Naive B cell (primary cell): ENCODE measurements around the gene PAIP2B. TPM values are rescaled to one million over a fixed set of nuclear protein-coding genes. Genes with fewer than 3 reads are reported as not detected.
A peak's percentile ranks its signal among the peaks of the same experiment; 100 is the strongest.

Source experiments
- ATAC-seq, 2 donors: fragments of 150-1000 bp; cut with Tn5 transposase; 2 replicates each; pipeline ENCODE4 v1.10.0; 2021; ENCODE audit warnings: low read depth in 2 of 2, mild to moderate bottlenecking in 2 of 2, moderate library complexity in 2 of 2
- DNase-seq: peaks from one replicate; pipeline ENCODE4 v3.0.0; 2022
- H3K27ac Mint-ChIP-seq, 6 donors: one replicate each; pipeline ENCODE4 v1.8.0; 2020 to 2022; ENCODE audit warnings: mild to moderate bottlenecking in 6 of 6, mixed read lengths in 6 of 6, moderate library complexity in 5 of 6, inconsistent platforms in 2 of 6
- H3K27me3 Mint-ChIP-seq, 3 donors: one replicate each; pipeline ENCODE4 v1.8.0; 2021 to 2022; ENCODE audit warnings: mixed read lengths in 3 of 3, mild to moderate bottlenecking in 1 of 3
- H3K36me3 Mint-ChIP-seq, 2 donors: one replicate each; pipeline ENCODE4 v1.8.0; 2020 to 2022; ENCODE audit warnings: mixed read lengths in 2 of 2, inconsistent platforms in 1 of 2, mild to moderate bottlenecking in 1 of 2
- H3K4me1 Mint-ChIP-seq, 3 donors: one replicate each; pipeline ENCODE4 v1.8.0; 2020 to 2022; ENCODE audit warnings: mixed read lengths in 3 of 3, inconsistent platforms in 1 of 3, mild to moderate bottlenecking in 1 of 3, moderate library complexity in 1 of 3
- H3K4me3 Mint-ChIP-seq, 8 donors: one replicate each; pipeline ENCODE4 v1.8.0; 2020 to 2022; ENCODE audit warnings: mild to moderate bottlenecking in 8 of 8, mixed read lengths in 8 of 8, moderate library complexity in 8 of 8, inconsistent platforms in 2 of 8
- H3K9me3 Mint-ChIP-seq, 7 donors: one replicate each; pipeline ENCODE4 v1.8.0; 2020 to 2022; ENCODE audit warnings: mixed read lengths in 7 of 7, mild to moderate bottlenecking in 5 of 7, inconsistent platforms in 2 of 7, moderate library complexity in 1 of 7
- polyA plus RNA-seq, 6 donors: library from polyadenylated mRNA; unstranded; fragments of 300-500 nt; fragmentation: Illumina TruSeq; gene quantifications; one replicate each; pipeline ENCODE4 v1.2.3, GENCODE V29; 2021; ENCODE audit warnings: low read depth in 6 of 6

Gene PAIP2B
- 1 to 10 TPM; 3.5 to 7.3 (median 5.1) TPM for polyA plus RNA-seq

- H3K9me3 Mint-ChIP-seq: peaks cover 0 to 2% (median 0%) of the 10 kb centered on the region in 7 donors
- peaks cover 11 to 40% (median 27%) of the 10 kb centered on the region in 3 donors for H3K4me1 Mint-ChIP-seq
- peak; percentile 98 for DNase-seq
- peak within 1 kb of the TSS; percentile 84 to 98 (median 96) for H3K27ac Mint-ChIP-seq
- peaks cover 0 to 9% (median 6%) of the 10 kb centered on the region in 3 donors for H3K27me3 Mint-ChIP-seq
- ATAC-seq: peak; percentile 84
- peak within 1 kb of the TSS; percentile 86 to 99 (median 96) for H3K4me3 Mint-ChIP-seq
- H3K36me3 Mint-ChIP-seq: no peaks in the 10 kb centered on the region
These were observed at the start of gene PAIP2B for GRCh38 chr2:71226965-71227560. Gene PAIP2B, minus strand, starts transcription at chr2:71227103. Its CDS starts 24,514 bp downstream, at chr2:71202589.

GRCh38 chr2:71275939-71276310, 49.0 kb upstream of the PAIP2B start:
- H3K9me3 Mint-ChIP-seq: peaks cover 0 to 6% (median 0%) of the 10 kb centered on the region in 7 donors
- H3K27ac Mint-ChIP-seq: peak overlapping the region in 3 of 6 donors; percentile 34 to 78 (median 58)
- H3K4me1 Mint-ChIP-seq: peaks cover 13 to 20% (median 19%) of the 10 kb centered on the region in 3 donors
- no peaks in the 10 kb centered on the region for H3K36me3 Mint-ChIP-seq
- H3K4me3 Mint-ChIP-seq: peak overlapping the region; percentile 82 to 95 (median 89)
- DNase-seq (no peak), ATAC-seq (peak in 1 of 2 donors; percentile 1)
- peaks cover 42 to 71% (median 64%) of the 10 kb centered on the region in 3 donors for H3K27me3 Mint-ChIP-seq

DNA sequence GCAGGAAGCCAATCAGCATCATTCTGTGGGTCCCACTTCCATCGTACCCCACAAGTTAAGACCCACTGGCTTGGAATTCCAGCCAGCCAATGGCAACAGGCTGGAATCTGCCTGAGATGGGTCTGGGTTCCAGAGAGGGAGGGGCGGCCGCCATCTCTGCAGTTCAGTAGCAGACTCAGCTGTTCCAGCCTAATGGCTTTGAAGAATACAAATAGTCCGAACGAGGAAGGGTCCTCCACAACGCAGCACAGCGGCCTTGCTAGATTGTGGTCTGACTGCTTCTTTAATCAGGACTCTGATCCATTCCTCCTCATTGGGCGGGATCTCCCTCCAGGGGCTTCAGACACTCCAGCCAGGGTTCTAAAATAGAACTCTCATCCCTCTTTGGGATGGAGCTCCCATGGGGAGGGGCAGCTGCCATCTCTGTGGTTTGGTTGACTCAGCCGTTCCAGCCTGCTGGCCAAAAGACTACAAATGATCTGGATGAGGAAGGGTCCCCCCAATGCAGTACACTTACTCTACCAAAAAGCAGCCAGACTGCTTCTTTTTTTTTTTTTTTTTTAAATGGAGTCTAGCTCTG, 42.7 kb upstream of the PAIP2B start:
- Mint-ChIP-seq H3K27me3 (peaks cover 42 to 66% (median 50%) of the 10 kb centered on the region in 3 donors), H3K36me3 (no peaks in the 10 kb centered on the region)

DNA sequence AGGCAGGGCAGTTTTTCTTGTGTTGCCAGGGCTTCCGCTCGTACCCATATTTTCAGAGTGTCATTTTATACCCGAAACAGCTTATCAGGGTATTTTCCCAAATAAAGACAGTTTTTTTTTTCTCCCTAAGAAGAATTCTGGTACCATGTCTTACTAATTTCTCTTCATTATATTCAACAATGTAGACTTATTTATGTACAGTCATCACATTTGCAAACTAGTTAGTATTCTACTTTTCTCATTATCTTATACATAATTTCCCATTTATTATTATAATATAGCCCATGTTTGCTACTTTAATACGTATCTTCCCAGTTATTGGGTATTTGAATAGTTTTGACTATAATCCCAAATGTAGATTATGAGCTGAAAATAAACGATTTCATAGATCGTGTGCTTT, 36.5 kb upstream of the PAIP2B start:
- ATAC-seq: no peak
- Mint-ChIP-seq H3K27me3 (peaks cover 9 to 22% (median 10%) of the 10 kb centered on the region in 3 donors), H3K36me3 (no peaks in the 10 kb centered on the region), H3K4me1 (no peaks in the 10 kb centered on the region), H3K9me3 (peaks cover 0 to 3% (median 0%) of the 10 kb centered on the region in 7 donors), H3K27ac (peak overlapping the region in 1 of 6 donors; percentile 2), H3K4me3 (no peak overlapping the region)
- DNase-seq: no peak

More for the DNA sequence above, 42.7 kb upstream of the PAIP2B start:
- ATAC-seq: no peak
- Mint-ChIP-seq H3K4me3 (no peak overlapping the region), H3K27ac (no peak overlapping the region), H3K4me1 (no peaks in the 10 kb centered on the region), H3K9me3 (peaks cover 0 to 3% (median 0%) of the 10 kb centered on the region in 7 donors)
- no peak for DNase-seq

DNA sequence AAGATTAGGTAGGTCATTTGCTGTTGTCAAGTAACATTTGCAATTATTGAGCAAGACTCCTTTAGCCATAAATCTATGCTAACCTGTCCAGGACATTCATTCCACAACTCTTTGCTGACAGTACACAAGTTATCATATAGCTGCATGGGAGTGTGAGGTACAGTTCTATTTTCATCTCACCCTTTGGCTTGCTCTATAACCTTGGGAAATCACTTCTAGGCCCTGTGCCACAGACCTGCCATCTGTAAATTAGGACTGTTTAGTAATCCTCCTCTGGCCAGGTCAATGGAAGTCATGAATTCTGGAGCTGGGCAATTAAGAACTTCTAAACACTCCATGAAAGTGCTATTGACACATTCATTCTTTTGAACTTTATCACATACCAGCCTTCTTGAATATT, 34.6 kb upstream of the PAIP2B start:
- no peak overlapping the region for H3K4me3 Mint-ChIP-seq
- ATAC-seq (no peak), DNase-seq (no peak)
- H3K4me1 Mint-ChIP-seq: no peaks in the 10 kb centered on the region
- peaks cover 17 to 25% (median 21%) of the 10 kb centered on the region in 3 donors for H3K27me3 Mint-ChIP-seq
- H3K36me3 Mint-ChIP-seq: no peaks in the 10 kb centered on the region
- no peak overlapping the region for H3K27ac Mint-ChIP-seq
- H3K9me3 Mint-ChIP-seq: peaks cover 0 to 3% (median 0%) of the 10 kb centered on the region in 7 donors

- no peak for ATAC-seq
- H3K9me3 Mint-ChIP-seq: peaks cover 0 to 8% (median 3%) of the 10 kb centered on the region in 7 donors
- peaks cover 4 to 5% of the 10 kb centered on the region in 2 donors for H3K36me3 Mint-ChIP-seq
These were observed 29.5 kb upstream of the PAIP2B start for GRCh38 chr2:71256421-71256820.

DNA sequence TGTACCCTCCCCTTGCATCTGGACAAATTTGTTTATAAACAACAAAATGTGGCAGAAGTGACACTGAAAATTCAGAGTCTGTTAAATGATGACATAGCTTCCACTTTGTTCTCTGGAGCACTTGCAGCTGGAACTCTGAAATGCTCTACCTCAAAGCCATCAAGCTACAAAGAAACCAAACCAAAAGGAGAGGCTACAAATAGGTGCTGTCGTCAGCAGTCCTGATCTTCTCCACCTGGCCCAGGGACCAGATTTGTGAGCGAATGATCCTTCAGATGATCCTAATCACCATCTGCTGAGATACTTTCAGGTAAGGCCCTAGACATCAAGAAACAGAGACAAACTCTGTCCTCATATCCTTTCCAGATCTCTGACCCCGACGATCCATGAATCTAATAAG, 27.9 kb upstream of the PAIP2B start:
- no peak overlapping the region for H3K27ac Mint-ChIP-seq
- no peak for DNase-seq
- H3K4me3 Mint-ChIP-seq: no peak overlapping the region
- peaks cover 5 to 15% of the 10 kb centered on the region in 2 donors for H3K36me3 Mint-ChIP-seq
- H3K9me3 Mint-ChIP-seq: peaks cover 0 to 14% (median 4%) of the 10 kb centered on the region in 7 donors
- peaks cover 34 to 62% (median 48%) of the 10 kb centered on the region in 3 donors for H3K27me3 Mint-ChIP-seq
- ATAC-seq: no peak
- peaks cover 0 to 11% (median 3%) of the 10 kb centered on the region in 3 donors for H3K4me1 Mint-ChIP-seq

More at GRCh38 chr2:71256421-71256820, 29.5 kb upstream of the PAIP2B start:
- Mint-ChIP-seq H3K27me3 (peaks cover 25 to 53% (median 45%) of the 10 kb centered on the region in 3 donors), H3K27ac (peak overlapping the region in 2 of 6 donors; percentile 0 to 58), H3K4me1 (peaks cover 0 to 2% (median 2%) of the 10 kb centered on the region in 3 donors), H3K4me3 (no peak overlapping the region)
- DNase-seq: no peak

- H3K36me3 Mint-ChIP-seq: peaks cover 5 to 16% of the 10 kb centered on the region in 2 donors
- ATAC-seq (no peak), DNase-seq (no peak)
- peaks cover 0 to 11% (median 3%) of the 10 kb centered on the region in 3 donors for H3K4me1 Mint-ChIP-seq
- peaks cover 2 to 16% (median 6%) of the 10 kb centered on the region in 7 donors for H3K9me3 Mint-ChIP-seq
- peaks cover 40 to 56% (median 46%) of the 10 kb centered on the region in 3 donors for H3K27me3 Mint-ChIP-seq
- no peak overlapping the region for H3K27ac Mint-ChIP-seq
- no peak overlapping the region for H3K4me3 Mint-ChIP-seq
These were observed 27.2 kb upstream of the PAIP2B start for GRCh38 chr2:71254078-71254477.

DNA sequence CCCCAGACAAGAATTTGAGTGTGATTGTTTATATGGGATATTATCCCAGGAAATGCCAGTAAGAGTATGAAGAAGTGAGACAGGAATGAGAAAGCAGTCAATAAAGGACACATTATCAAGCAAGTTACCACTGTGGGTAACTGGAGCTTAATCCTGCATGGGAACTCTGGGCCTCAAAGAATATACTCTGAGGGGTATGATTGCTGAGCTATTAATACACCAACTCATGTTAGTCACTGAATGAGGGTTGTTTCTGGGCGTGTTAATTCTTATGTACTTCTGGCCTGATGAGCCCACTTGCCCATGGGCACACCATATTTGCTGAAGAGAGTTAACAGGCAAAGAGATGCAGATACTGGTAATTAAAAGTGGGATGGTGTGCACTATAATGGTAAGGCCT, 26.6 kb upstream of the PAIP2B start:
- peaks cover 5 to 16% of the 10 kb centered on the region in 2 donors for H3K36me3 Mint-ChIP-seq
- H3K4me3 Mint-ChIP-seq: no peak overlapping the region
- H3K27ac Mint-ChIP-seq: no peak overlapping the region
- H3K9me3 Mint-ChIP-seq: peaks cover 2 to 16% (median 6%) of the 10 kb centered on the region in 7 donors
- ATAC-seq: no peak
- DNase-seq: no peak
- peaks cover 0 to 11% (median 3%) of the 10 kb centered on the region in 3 donors for H3K4me1 Mint-ChIP-seq
- peaks cover 41 to 54% (median 44%) of the 10 kb centered on the region in 3 donors for H3K27me3 Mint-ChIP-seq

DNA sequence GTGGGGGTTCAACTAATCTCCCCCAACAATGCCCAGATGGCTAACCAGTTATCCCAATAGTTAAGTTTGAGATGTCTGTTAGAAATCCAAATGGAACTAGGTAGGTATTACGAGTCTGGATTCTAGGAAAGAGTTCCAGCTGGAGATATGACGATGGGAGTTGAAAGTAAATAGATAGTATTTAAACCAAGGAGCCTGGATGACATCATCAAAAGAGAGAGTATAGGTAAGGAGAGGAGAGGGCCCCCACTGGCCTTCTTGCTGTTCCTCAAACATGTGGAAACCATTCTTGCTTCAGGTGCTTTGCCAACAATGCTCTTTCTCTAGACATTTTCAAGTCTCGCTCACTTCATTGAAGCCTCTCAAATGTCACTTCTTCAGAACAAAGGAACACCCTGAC, 26.0 kb upstream of the PAIP2B start:
- no peak overlapping the region for H3K4me3 Mint-ChIP-seq
- no peak overlapping the region for H3K27ac Mint-ChIP-seq
- H3K36me3 Mint-ChIP-seq: peaks cover 5 to 16% of the 10 kb centered on the region in 2 donors
- ATAC-seq (no peak), DNase-seq (no peak)
- peaks cover 3 to 11% (median 5%) of the 10 kb centered on the region in 3 donors for H3K4me1 Mint-ChIP-seq
- peaks cover 2 to 16% (median 6%) of the 10 kb centered on the region in 7 donors for H3K9me3 Mint-ChIP-seq
- peaks cover 38 to 47% (median 44%) of the 10 kb centered on the region in 3 donors for H3K27me3 Mint-ChIP-seq

- no peak for DNase-seq
- H3K27me3 Mint-ChIP-seq: peaks cover 30 to 45% (median 32%) of the 10 kb centered on the region in 3 donors
- H3K4me1 Mint-ChIP-seq: peaks cover 3 to 20% (median 10%) of the 10 kb centered on the region in 3 donors
- H3K4me3 Mint-ChIP-seq: no peak overlapping the region
- ATAC-seq: no peak
- H3K9me3 Mint-ChIP-seq: peaks cover 3 to 16% (median 8%) of the 10 kb centered on the region in 7 donors
- no peak overlapping the region for H3K27ac Mint-ChIP-seq
- peaks cover 5 to 16% of the 10 kb centered on the region in 2 donors for H3K36me3 Mint-ChIP-seq
These were observed 24.0 kb upstream of the PAIP2B start for GRCh38 chr2:71250935-71251334.

DNA sequence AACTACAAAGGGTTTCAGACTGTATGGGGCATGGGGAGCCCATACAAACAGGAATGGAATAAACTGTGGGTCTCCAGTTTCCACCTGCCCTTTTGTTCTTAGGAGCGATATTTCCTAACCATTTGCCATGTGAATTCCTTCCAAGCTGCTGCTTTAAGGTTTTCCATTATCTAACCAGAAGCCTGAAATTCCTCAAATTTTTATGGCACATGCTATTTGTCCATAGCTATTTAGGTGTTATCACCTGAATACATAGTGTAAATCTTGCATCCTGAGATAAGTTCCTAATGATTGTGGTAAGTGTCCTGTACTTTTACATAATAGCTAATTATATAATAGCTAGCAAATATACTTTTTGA, 17.4 kb upstream of the PAIP2B start:
- H3K36me3 Mint-ChIP-seq: no peaks in the 10 kb centered on the region
- H3K4me1 Mint-ChIP-seq: peaks cover 7 to 39% (median 30%) of the 10 kb centered on the region in 3 donors
- ATAC-seq (no peak), DNase-seq (no peak)
- peaks cover 3 to 28% (median 11%) of the 10 kb centered on the region in 3 donors for H3K27me3 Mint-ChIP-seq
- peak overlapping the region in 2 of 6 donors; percentile 39 to 71 for H3K27ac Mint-ChIP-seq
- H3K9me3 Mint-ChIP-seq: peaks cover 0 to 8% (median 4%) of the 10 kb centered on the region in 7 donors
- no peak overlapping the region for H3K4me3 Mint-ChIP-seq

GRCh38 chr2:71243634-71244301, 16.9 kb upstream of the PAIP2B start:
- H3K36me3 Mint-ChIP-seq: no peaks in the 10 kb centered on the region
- DNase-seq: no peak
- peaks cover 3 to 23% (median 11%) of the 10 kb centered on the region in 3 donors for H3K27me3 Mint-ChIP-seq
- no peak overlapping the region for H3K4me3 Mint-ChIP-seq
- ATAC-seq: no peak
- H3K4me1 Mint-ChIP-seq: peaks cover 7 to 44% (median 30%) of the 10 kb centered on the region in 3 donors
- H3K9me3 Mint-ChIP-seq: peaks cover 0 to 6% (median 4%) of the 10 kb centered on the region in 7 donors
- peak overlapping the region in 2 of 6 donors; percentile 39 to 71 for H3K27ac Mint-ChIP-seq
